Renal cortex interstitium (tissue), 11 donors: Measurements from ENCODE around the gene CMPK1. TPM values are rescaled to one million over a fixed set of nuclear protein-coding genes. Genes with fewer than 3 reads are reported as not detected.
A peak's percentile ranks its signal among the peaks of the same experiment; 100 is the strongest.

ENCODE experiments used
- DNase-seq, 11 donors: peaks; one replicate each; pipeline ENCODE4 v3.0.0-alpha.2; 2013; ENCODE audit warnings: low read depth in 9 of 11, low spot score in 4 of 11; ENCODE audit errors: extremely low read depth in 1 of 11
- polyA plus RNA-seq, 3 donors: library from polyadenylated mRNA; unstranded; fragments of 120-200 nt; gene quantifications; one replicate each; pipeline ENCODE4 v1.2.1, GENCODE V29; 2013; ENCODE audit not compliant: insufficient read length in 3 of 3

Gene CMPK1
- polyA plus RNA-seq, 3 donors: 65.7 to 75.9 (median 66.7) TPM

DNA sequence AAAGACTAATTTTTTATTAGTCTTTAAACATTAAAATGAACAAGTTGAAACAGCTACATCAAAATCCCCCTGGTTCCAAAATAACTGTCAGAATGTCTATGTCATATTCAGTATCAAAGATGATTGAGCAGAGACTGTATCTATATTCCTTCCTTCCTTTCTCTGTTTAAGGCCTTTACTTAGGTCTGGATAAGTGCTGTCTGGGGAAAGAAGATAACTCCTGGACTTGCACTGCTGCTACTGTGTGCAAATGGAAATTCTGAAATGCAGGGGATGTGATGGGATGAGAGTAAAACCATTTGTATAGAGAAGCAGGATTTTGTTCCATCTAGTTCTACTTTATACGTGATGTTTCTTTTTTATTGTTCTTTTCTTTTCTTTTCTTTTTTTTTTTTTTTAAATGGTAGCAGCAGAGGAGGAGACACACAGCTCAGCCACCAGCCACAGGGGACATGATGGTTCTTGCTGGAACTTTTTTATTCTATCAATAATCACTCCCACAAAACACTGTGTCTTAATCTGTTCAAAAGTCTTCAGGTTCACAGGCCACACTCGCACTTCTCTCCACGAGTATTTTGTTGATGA, 48.9 kb downstream of the CMPK1 start:
- DNase-seq: no peak

DNA sequence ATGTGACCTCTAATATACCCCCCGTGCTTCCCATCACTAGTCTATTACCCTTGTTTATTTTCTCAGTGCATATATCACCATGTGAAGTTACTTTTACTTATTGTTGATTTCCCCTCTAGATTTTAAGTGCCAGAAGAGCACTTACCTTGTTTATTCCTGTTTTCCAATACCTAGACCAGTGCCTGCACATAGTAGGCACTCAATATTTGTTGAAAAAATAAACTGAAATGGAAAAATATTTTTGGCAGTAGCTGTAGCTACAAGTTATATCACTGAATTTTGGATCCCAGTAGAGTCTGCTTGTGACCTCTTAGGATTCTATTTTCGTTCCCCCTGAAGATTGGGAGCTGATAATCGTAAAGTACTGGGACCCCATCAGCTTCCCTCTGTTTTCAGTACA, 50.5 kb downstream of the CMPK1 start:
- no peak for DNase-seq

DNA sequence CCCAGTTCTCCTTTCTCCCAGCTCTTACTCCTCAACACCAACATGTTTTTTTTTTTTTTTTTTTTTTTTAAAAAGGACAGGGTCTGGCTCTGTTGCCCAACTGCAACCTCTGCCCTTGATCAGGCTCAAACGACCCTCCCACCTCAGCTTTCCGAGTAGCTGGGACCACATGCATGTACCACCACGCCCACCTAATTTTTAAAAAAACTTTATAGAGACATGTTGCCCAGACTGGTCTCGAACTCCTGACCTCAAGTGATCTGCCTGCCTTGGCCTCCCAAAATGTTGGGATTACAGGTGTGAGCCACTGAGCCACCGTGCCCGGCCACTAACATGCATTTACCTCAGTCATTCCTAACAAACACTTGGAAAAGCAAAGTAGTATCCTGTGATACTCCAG, 51.4 kb downstream of the CMPK1 start:
- DNase-seq: no peak

DNA sequence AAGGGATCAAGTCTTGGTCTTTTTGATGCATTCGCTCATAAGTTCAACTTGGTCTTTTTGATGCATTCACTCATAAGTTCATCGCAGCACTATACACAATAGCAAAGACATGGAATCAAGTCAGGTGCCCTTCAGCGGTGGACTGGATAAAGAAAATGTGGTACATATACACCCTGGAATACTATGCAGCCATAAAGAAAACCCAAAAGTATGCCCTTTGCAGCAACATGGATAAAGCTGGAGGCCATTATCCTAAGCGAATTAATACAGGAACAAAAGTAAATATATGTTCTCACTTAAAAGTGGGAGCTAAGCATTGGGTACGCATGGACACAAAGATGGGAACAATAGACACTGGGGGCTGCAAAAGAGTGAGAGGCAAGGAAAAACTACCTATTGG, 52.7 kb downstream of the CMPK1 start:
- no peak for DNase-seq

DNA sequence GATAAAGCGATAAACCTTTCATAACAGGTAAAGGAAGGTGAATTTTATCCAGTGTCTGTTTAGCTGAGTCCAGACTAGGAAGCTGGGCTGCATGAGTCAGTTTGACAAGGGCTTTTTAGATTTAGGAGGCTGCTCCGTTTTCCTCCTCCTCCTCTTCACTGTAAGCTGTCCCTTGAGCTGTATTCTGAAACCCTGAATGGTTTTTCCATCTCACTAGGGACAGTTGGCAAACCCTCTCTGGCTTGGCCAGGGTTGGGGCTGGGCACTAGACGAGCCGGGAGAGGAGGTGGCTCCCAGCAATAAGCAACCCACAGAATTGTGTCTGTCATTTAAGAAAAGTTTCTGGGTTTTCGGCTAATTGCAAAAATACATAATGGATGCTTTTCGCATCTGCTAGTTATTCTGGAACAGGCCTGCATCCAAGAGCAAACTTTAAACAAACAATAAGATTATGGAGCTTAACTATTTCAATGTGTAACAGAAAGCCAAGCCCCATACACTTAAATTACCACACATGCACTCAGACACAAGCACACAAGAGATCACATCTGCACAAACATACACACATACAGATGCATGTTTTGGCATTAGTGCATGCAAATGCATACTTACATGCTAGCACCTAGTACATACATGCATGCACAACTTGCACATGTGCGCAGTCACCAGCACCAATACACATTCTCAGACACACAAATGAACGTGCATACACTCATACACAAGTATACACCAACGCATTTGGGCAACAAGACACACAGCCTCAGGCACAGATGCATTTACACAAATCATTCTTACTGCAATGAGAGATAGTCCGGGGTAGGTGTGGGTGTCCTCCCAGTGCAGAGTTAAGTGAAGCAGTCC, 54.7 kb downstream of the CMPK1 start:
- DNase-seq: no peak

DNA sequence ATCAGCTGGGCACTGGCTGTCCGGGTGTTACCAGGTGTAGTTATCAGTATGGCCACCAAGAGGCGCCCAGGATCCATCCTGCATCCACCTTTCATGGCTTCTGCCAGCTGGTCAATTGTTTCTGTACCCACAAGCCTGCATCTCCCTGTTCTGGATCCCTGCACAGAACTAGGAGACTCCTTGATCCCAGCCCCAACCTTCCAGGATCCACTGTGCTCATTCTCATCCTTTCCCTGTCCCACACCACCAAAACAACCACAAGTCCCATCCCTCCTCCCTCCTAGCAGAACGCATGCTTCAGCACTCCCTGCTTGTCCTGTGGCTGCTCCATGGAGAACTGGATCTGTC, 55.3 kb downstream of the CMPK1 start:
- DNase-seq: peak in 8 of 11 donors; percentile 24 to 62 (median 46)

DNA sequence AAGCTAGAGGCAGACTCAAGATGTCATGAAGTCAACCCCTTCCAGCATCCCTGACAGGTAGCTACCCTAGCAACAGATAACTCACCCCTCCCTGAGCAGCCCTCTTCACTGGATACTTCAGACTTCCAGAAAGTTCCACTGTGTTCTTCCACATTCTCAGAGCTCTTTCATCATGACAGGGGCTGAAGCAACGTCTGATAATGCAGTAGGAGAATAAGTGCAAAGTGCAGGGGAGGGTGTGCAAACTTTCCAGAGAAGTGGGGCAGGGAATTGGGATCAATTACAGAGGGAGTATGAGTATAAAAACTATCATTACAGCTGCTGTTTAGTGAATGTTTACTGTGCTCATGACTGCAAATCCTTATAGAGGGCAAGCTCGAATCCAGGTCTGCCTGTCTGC, 56.1 kb downstream of the CMPK1 start:
- DNase-seq: no peak

DNA sequence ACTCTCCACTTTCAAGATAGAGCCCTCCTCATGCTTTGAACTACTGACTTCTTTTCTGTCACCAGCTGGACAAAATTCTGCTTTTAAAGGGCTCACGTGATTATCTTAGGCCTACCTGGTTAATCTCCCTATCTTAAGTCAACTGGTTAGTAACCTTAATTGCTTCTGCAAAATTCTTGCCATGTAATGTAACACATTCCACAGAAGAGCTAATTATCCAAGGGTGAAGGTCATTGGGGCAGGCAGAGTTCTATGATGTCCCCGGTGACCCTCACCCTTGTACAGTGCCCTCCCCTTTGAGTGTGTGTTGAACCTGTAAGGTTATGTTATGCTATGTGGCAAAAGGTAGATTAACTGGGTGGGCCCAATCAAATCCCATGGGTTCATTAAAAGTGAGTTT, 57.3 kb downstream of the CMPK1 start:
- no peak for DNase-seq

DNA sequence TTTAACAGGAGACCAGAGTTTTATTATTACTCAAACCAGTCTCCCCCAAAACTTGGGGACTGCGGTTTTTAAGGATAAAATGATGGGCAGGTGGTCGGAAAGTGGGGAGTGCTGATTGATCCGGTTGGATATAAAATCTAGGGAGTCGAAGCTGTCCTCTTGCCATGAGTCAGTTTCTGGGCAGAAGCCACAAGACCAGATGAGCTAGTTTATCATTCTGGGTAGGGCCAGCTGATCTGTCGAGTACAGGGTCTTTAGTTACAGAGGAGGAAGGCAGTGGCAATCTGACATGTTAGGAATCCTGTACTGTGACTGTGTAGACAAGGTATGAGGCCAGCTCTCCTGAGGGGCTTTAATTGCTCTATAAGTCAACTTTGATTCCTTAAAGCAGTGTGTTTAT, 59.6 kb downstream of the CMPK1 start:
- DNase-seq: no peak

DNA sequence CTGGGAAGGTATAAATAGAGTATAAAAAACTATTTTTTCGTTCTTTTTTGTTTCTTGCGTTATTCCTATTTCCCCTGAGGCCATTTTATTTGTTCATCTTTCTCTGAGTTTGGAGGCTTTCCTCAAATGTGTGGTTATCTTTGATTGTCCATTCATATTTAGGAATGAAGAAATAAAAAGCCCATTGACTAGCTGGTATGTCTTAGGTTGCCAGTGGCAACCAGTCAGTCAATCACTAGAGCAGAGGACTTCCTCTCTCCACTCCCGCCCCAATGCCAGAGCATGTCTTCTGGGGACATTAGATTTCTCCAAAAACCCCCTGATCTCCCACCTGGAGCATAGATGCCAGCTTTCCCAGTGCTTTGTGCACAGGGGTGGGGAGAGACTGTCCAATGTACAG, 61.8 kb downstream of the CMPK1 start:
- DNase-seq: no peak

DNA sequence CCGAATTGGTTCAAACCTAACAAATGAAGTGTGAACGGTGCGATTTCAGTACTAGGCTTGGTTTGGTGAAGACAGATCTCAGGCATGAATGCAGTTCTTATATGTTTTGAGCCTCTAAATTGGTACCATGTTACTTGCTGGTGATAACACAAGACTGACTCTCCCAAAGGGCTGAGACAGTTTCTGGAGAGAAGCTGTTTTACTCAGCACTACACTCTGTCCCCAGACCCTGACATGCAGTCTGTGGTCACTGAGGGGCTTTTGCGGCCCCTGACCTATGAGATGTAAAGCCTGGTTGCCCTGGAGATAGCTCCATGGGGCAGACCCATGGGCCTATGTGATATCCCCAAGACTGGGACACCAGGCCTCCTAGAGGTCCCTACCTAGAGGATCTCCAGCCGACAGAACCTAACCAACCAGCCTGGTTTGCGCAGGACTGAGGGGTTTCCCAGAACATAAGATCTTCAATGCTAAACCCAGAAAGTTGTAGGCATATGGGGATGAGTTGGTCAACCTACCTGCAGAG, 63.1 kb downstream of the CMPK1 start:
- DNase-seq: no peak

DNA sequence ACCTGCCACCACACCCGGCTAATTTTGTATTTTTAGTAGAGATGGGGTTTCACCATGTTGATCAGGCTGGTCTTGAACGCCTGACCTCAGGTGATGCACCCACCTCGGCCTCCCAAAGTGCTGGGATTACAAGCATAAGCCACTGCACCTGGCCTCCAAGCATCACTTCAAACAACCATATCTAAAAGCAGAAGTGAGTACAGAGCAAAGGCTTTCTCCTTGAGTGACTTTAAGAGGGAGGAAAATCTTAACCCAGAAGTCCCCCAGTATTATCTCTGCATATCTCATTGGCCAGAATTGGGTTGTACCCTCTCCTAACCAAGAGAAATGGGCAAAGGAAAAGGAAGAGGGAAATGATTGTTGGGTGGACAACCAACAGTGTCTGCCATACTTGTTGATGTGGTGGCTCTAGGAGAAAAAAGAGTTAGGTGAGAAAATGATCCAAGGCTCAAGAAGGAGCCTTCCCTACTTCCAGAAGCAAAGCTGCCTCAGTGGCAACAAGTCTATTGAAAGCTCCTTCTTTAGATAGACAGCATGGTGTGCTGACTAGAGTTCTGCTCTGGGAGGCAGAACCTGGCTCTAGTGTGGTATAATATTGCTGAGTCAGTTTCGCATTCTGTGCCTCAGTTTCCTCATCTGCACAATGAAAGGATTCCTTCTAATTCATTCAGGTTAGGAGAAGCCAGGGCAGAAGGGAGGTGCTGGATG, 65.7 kb downstream of the CMPK1 start:
- DNase-seq: no peak

DNA sequence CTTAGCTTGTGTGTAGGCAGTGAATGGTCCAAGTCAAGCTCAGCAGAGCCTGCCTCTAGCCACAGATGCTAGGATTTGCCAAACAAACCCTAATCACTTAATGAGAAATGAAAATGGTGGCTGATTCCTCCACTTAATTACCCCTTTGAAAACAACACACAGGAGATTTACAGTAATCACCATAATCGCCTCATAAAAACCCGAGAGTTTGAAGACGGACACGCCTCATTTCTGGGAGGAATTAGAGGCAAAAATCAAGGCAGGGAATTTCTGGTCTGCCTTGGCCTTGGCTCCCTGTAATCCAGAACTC, 66.2 kb downstream of the CMPK1 start:
- DNase-seq: no peak

DNA sequence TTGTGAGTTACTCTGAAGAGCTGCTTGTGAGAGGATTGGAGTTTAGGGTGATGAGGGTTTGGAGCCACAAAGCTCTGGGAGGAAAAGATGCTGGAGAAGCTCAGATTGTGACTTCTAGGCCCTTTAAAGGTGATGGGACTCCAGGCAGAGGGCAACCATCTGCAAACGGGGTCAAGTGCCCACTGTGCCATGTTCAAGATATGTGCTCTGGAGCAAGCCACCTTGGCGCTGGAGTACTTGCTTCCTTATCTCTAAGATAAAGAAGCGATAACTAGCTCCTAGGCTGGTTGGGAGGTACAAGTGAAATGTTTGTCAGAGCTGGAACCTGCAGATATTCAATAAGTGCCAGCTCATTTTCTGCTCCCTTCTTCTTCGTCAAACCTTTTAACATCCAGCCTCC, 68.2 kb downstream of the CMPK1 start:
- DNase-seq: no peak

DNA sequence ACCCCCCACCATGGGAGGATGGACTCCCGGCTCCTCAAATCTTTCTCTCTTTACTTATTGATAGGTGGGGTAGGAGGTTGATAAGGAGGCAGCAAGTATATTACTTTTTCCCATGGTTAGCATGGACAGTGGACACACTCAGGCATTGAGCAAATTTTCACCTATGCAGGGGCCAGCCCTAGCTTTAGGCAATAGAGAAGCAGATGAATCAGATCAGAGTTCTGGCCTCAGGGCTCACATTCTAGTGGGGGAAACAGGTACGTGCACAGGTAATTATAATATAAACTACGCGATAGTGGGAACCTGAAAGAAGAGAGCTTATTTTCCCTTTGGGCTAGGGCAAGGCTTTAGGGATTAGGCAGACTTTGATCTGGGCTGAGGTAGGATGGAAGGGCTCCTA, 69.0 kb downstream of the CMPK1 start:
- DNase-seq: no peak

DNA sequence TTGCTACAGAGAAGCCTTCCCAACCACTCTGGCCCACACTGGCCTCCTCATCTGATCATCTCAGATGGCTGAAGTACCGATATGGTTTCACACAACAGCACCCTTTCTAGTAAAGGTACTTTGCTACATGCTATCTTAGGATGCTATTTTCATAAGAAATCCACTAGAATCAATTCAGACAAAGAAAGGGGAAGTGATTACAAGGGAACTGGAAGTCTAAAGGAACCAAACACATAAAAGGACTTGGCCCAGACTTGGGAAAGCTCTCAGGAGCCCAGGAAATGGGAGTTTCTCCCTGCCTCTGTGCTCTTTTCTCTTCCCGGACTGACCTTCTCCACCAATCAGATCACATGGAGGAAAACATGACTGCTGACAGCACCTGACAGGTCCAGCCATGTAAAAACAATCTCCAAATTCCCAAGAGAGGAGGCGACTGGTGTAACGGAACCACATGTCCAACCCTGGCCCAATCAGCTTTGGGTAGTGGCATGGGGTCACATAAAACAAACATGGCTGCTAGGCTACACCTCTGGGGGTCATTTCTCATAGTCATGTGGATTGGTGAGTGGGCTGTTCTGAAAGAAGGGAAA, 69.8 kb downstream of the CMPK1 start:
- DNase-seq: no peak

DNA sequence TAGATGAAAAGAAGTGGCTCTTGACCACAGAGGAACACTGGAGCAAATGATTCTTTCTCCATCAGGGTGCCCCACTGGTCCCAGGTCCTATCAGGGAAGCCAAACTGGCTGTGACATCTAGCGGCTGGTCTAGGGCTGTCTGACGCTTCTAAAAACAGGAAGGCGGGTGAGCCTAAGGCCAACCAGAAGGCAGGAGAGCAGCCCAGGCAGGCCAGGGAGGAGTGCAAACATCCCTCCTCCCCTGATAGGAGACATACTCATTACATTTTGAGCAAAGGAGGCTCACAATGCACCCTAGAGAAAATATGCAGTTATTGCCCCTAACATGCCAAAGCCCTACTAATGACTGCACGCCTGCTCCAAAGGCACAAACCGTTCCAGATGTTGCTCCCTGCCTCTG, 72.1 kb downstream of the CMPK1 start:
- DNase-seq: peak in 1 of 11 donors; percentile 17

DNA sequence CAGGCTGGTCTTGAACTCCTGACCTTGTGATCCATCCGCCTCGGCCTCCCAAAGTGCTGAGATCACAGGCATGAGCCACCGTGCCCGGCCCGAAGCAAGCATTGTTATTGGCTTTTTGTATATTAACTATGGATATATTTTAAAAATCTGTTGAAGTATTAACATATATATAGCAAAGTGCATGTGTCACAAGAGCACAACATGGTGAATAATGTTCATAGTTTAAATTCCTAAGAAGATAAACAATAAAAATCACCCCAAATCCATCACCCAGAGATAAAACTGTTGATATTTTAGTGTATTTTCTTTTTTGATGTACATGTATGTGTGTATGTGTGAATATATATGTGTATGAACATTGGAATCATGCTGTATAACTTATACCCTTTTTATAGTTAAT, 73.4 kb downstream of the CMPK1 start:
- DNase-seq: no peak

DNA sequence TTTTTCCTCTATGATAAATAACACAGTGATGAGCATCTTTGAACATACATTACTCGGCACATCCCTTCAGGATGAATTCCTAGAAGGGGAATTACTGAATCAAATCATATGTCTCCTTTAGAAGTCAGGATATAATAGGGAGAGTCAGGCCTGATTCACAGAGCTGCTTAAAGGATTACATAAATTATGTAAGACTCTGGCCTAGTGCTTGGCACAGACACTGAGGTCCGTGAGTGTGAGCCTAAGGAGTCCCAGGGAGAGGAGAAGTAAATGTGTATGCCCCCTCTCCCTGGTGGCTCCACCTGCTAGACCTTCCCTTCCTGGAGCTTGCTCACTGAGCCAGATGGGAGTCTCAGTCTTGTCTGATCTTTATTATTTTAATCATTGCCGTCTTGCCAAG, 73.9 kb downstream of the CMPK1 start:
- no peak for DNase-seq
